ENCODE measurements around the gene IL34.
A peak's percentile ranks its signal among the peaks of the same experiment; 100 is the strongest.
"Not testable (repeated sequence)": the region's sequence is repeated elsewhere in the genome, so short reads cannot be mapped to it uniquely, and the experiment has no call there.

The IL34 gene

DNA sequence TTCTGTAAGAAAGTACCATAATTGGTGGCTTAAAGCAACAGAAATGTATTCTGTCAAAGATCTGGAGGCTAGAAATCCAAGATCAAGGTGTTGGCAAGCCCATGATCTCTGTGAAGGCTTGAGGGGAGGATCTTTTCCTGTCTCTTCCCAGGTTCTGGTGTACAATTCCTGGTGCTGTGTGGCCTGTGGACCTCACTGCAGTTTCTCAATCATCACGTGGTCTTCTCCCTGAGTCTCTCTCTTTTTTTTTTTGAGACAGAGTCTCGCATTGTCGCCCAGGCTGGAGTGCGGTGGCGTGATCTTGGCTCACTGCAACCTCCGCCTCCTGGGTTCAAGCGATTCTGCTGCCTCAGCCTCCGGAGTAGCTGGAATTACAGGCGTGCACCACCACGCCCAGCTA lies 12.7 kb upstream of the IL34 start:
- not testable (repeated sequence) for H3K27me3 ChIP-seq (replicated peaks in 2 of 5; ENCODE audit: control insufficient read depth in 4 of 5, insufficient read depth in 5 of 5, low read length in 4 of 5); H3K4me3 ChIP-seq (ENCODE audit: control insufficient read depth in 1 of 7, extremely low read depth in 1 of 7, insufficient read depth in 4 of 7, low read depth in 2 of 7, low read length in 6 of 7); H3K27ac ChIP-seq (ENCODE audit: insufficient read depth in 1 of 2, low read depth in 1 of 2, low read length in 2 of 2, poor library complexity in 1 of 2, severe bottlenecking in 2 of 2); H3K36me3 ChIP-seq (ENCODE audit: control insufficient read depth in 4 of 4, insufficient read depth in 4 of 4, low read length in 3 of 4); DNase-seq; H3K9me3 ChIP-seq (ENCODE audit: control extremely low read depth in 1 of 5, control insufficient read depth in 4 of 5, insufficient read depth in 2 of 5, low read depth in 1 of 5, low read length in 4 of 5); H3K4me1 ChIP-seq (ENCODE audit: control extremely low read depth in 1 of 4, control insufficient read depth in 4 of 4, insufficient read depth in 4 of 4, low read length in 3 of 4)
- CTCF ChIA-PET, result interaction anchor here (1.2 kb wide), 1 partner anchor 303 kb away, joined by 3 read pairs; no protein-coding TSS in a partner anchor
- WGBS (ENCODE audit: insufficient coverage), result 94% methylated on average over 5 of the region's 10 CpGs
- POLR2A ChIA-PET, result interaction anchor here (0.6 kb wide), 1 partner anchor 137 kb away, joined by 8 read pairs; no protein-coding TSS in a partner anchor

DNA sequence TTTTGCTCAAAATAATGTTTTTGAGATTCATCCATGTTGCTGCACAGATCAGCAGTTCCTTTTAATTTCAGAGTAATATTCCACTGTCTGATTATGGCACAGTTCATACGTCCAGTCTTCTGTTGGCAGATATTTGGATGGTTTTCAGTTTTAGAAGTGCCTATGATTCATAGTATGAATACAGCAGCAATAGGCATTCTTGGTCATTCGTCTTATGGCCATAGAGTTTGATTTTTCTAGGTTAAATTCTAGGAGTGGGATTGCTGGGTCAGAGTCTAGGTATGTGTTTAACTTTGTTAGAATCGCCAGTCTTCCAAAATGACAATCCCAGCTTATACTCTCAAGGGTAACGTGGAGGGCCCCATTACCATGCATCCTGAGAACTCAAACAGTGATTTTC lies 11.5 kb upstream of the IL34 start:
- H3K27ac ChIP-seq (ENCODE audit: insufficient read depth in 1 of 2, low read depth in 1 of 2, low read length in 2 of 2, poor library complexity in 1 of 2, severe bottlenecking in 2 of 2), result no peak overlapping the region
- POLR2A ChIA-PET, result no interaction called here
- no peaks in the 10 kb centered on the region for H3K27me3 ChIP-seq (replicated peaks in 2 of 5; ENCODE audit: control insufficient read depth in 4 of 5, insufficient read depth in 5 of 5, low read length in 4 of 5)
- peaks cover 0 to 4% (median 2%) of the 10 kb centered on the region in 5 experiments for H3K9me3 ChIP-seq (ENCODE audit: control extremely low read depth in 1 of 5, control insufficient read depth in 4 of 5, insufficient read depth in 2 of 5, low read depth in 1 of 5, low read length in 4 of 5)
- no peak for DNase-seq
- WGBS (ENCODE audit: insufficient coverage), result 100% methylated on average over 3 of the region's 4 CpGs
- no peaks in the 10 kb centered on the region for H3K4me1 ChIP-seq (ENCODE audit: control extremely low read depth in 1 of 4, control insufficient read depth in 4 of 4, insufficient read depth in 4 of 4, low read length in 3 of 4)
- no peak overlapping the region for H3K4me3 ChIP-seq (ENCODE audit: control insufficient read depth in 1 of 7, extremely low read depth in 1 of 7, insufficient read depth in 4 of 7, low read depth in 2 of 7, low read length in 6 of 7)
- CTCF ChIA-PET, result no interaction called here
- H3K36me3 ChIP-seq (ENCODE audit: control insufficient read depth in 4 of 4, insufficient read depth in 4 of 4, low read length in 3 of 4), result no peaks in the 10 kb centered on the region

DNA sequence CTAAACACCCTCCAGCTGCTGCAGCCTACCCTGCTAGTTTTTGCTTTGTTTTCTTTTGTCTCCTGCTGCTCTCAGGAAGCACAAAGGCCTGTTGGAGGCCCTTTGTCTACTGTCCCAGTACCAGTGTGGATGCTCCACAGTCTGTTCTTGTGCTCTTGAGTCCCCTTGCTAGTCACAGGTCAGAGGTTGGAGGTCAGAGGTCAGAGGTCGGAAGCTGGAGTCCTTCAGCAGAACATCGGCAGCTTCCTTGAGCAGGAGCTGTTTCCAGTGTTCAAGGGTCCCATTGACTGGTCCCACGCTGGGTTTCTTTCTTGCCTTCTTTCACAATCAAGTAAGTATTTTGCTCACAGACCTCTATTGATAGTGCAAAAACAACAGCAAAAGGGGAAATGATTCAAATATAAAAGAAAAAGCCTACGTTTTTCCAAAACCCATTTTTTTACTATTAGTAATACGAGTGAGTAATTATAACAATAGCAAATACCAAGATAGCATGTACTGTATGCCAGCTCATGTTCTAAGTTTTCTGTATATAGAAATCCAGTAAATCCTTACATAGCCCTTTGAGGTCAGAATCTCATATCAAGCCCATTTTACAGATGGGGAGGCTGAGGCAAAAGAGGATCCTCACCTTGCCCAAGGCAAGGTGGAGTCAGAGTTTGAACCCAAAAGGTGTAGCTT lies 10.9 kb upstream of the IL34 start:
- Histone ChIP-seq H3K27me3 (replicated peaks in 2 of 5; ENCODE audit: control insufficient read depth in 4 of 5, insufficient read depth in 5 of 5, low read length in 4 of 5) (no peaks in the 10 kb centered on the region), H3K9me3 (ENCODE audit: control extremely low read depth in 1 of 5, control insufficient read depth in 4 of 5, insufficient read depth in 2 of 5, low read depth in 1 of 5, low read length in 4 of 5) (peaks cover 0 to 4% (median 2%) of the 10 kb centered on the region in 5 experiments), H3K27ac (ENCODE audit: insufficient read depth in 1 of 2, low read depth in 1 of 2, low read length in 2 of 2, poor library complexity in 1 of 2, severe bottlenecking in 2 of 2) (no peak overlapping the region), H3K4me1 (ENCODE audit: control extremely low read depth in 1 of 4, control insufficient read depth in 4 of 4, insufficient read depth in 4 of 4, low read length in 3 of 4) (no peaks in the 10 kb centered on the region), H3K4me3 (ENCODE audit: control insufficient read depth in 1 of 7, extremely low read depth in 1 of 7, insufficient read depth in 4 of 7, low read depth in 2 of 7, low read length in 6 of 7) (no peak overlapping the region), H3K36me3 (ENCODE audit: control insufficient read depth in 4 of 4, insufficient read depth in 4 of 4, low read length in 3 of 4) (no peaks in the 10 kb centered on the region)
- 100% methylated on average over 1 of the region's 5 CpGs for WGBS (ENCODE audit: insufficient coverage)
- DNase-seq, result peak in 1 of 3 donors; percentile 10
- ChIA-PET POLR2A (interaction anchor here (0.7 kb wide), 1 partner anchor 55 kb away, joined by 5 read pairs; no protein-coding TSS in a partner anchor), CTCF (interaction anchor here (0.6 kb wide), 1 partner anchor 66 kb away, joined by 3 read pairs; no protein-coding TSS in a partner anchor)

DNA sequence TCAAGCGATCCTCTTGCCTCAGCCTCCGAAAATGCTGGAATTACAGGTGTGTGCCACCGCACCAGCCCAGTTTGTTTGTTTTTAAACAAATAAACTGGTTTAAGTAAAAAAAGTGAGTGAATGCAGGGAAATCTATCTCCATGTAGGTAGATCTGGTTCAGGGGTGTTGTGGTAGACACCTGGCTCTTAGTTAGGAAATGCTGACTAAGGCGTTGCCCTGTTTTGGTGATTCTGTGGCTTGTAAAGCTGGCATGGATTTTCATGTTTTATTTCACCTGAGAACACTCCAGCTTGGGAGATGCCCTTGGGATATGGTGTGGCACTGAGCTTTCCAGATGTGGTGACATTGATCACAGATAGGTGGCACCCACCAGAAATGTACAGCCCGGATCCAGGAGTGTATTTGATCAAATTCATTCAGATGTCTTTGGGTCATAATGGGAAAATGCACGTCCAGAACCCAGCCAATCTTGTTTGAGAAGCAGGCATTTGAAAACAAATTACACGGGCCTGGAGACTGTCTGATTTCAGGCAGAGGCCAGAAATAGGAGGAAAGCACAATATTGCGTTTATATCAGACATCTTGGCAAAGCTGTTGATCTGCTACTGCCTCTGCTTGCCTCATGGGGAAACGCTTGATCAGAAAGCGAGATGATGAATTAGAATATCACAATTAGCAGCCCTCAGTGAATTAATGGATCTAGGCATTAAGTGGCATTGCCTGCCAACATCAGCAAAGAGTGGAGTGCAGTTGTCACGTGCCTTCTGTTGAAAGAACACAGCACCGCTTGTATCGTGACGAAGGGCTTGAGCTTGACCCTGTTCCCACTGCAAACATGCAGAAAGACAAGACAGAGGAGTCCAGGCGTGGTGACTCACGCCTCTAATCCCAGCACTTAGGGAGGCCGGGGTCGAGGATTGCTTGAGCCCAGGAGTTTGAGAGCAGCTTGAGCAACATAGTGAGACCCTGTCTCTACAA lies 7.3 kb upstream of the IL34 start:
- WGBS (ENCODE audit: insufficient coverage), result 97% methylated on average over 17 of the region's 18 CpGs
- POLR2A ChIA-PET, result interaction anchor here (0.6 kb wide), 1 partner anchor 132 kb away, joined by 4 read pairs; no protein-coding TSS in a partner anchor
- no peaks in the 10 kb centered on the region for H3K9me3 ChIP-seq (ENCODE audit: control extremely low read depth in 1 of 5, control insufficient read depth in 4 of 5, insufficient read depth in 2 of 5, low read depth in 1 of 5, low read length in 4 of 5)
- H3K27me3 ChIP-seq (replicated peaks in 2 of 5; ENCODE audit: control insufficient read depth in 4 of 5, insufficient read depth in 5 of 5, low read length in 4 of 5), result no peaks in the 10 kb centered on the region
- H3K27ac ChIP-seq (ENCODE audit: insufficient read depth in 1 of 2, low read depth in 1 of 2, low read length in 2 of 2, poor library complexity in 1 of 2, severe bottlenecking in 2 of 2), result no peak overlapping the region
- no peak overlapping the region for H3K4me3 ChIP-seq (ENCODE audit: control insufficient read depth in 1 of 7, extremely low read depth in 1 of 7, insufficient read depth in 4 of 7, low read depth in 2 of 7, low read length in 6 of 7)
- DNase-seq, result no peak
- H3K4me1 ChIP-seq (ENCODE audit: control extremely low read depth in 1 of 4, control insufficient read depth in 4 of 4, insufficient read depth in 4 of 4, low read length in 3 of 4), result no peaks in the 10 kb centered on the region
- CTCF ChIA-PET, result no interaction called here
- H3K36me3 ChIP-seq (ENCODE audit: control insufficient read depth in 4 of 4, insufficient read depth in 4 of 4, low read length in 3 of 4), result no peaks in the 10 kb centered on the region

DNA sequence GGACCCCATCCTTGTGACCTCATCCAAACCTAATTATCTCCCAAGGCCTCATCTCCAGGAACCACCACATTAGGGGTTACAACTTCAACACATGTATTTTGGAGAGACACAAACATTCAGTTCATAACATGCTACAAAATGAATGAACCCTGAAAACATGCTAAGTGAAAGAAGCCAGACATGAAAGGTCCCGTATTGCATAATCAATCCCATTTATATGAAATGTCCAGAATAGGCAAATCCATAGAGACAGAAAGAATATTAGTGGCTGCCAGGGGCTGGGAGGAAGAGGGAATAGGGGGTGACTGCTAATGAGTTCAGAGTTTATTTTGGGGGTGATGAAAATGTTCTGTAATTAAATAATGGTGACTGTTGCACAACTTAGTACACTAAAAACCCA lies 3.7 kb upstream of the IL34 start:
- no peaks in the 10 kb centered on the region for H3K27me3 ChIP-seq (replicated peaks in 2 of 5; ENCODE audit: control insufficient read depth in 4 of 5, insufficient read depth in 5 of 5, low read length in 4 of 5)
- H3K4me1 ChIP-seq (ENCODE audit: control extremely low read depth in 1 of 4, control insufficient read depth in 4 of 4, insufficient read depth in 4 of 4, low read length in 3 of 4), result no peaks in the 10 kb centered on the region
- no peak overlapping the region for H3K27ac ChIP-seq (ENCODE audit: insufficient read depth in 1 of 2, low read depth in 1 of 2, low read length in 2 of 2, poor library complexity in 1 of 2, severe bottlenecking in 2 of 2)
- H3K9me3 ChIP-seq (ENCODE audit: control extremely low read depth in 1 of 5, control insufficient read depth in 4 of 5, insufficient read depth in 2 of 5, low read depth in 1 of 5, low read length in 4 of 5), result no peaks in the 10 kb centered on the region
- ChIA-PET POLR2A (no interaction called here), CTCF (no interaction called here)
- WGBS (ENCODE audit: insufficient coverage), result no CpG with 5 or more reads among the region's 1 CpG
- DNase-seq, result no peak
- no peak overlapping the region for H3K4me3 ChIP-seq (ENCODE audit: control insufficient read depth in 1 of 7, extremely low read depth in 1 of 7, insufficient read depth in 4 of 7, low read depth in 2 of 7, low read length in 6 of 7)
- H3K36me3 ChIP-seq (ENCODE audit: control insufficient read depth in 4 of 4, insufficient read depth in 4 of 4, low read length in 3 of 4), result no peaks in the 10 kb centered on the region

DNA sequence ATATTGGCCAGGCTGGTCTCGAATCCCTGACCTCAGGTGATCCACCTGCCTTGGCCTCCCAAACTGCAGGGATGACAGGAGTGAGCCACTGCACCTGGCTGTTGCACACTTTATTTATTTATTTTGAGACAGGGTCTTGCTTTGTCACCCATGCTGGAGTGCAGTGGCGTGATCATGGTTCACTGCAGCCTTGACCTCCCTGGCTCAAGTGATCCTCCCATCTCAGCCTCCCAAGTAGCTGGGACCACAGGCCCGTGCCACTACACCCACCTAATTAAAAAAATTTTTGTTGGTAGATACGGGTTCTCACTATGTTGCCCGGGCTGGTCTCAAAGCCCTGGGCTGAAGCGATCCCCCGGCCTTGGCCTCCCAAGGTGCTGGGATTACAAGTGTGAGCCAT lies 3.1 kb upstream of the IL34 start:
- H3K36me3 ChIP-seq (ENCODE audit: control insufficient read depth in 4 of 4, insufficient read depth in 4 of 4, low read length in 3 of 4); H3K4me1 ChIP-seq (ENCODE audit: control extremely low read depth in 1 of 4, control insufficient read depth in 4 of 4, insufficient read depth in 4 of 4, low read length in 3 of 4); CTCF ChIA-PET; POLR2A ChIA-PET; H3K4me3 ChIP-seq (ENCODE audit: control insufficient read depth in 1 of 7, extremely low read depth in 1 of 7, insufficient read depth in 4 of 7, low read depth in 2 of 7, low read length in 6 of 7); H3K9me3 ChIP-seq (ENCODE audit: control extremely low read depth in 1 of 5, control insufficient read depth in 4 of 5, insufficient read depth in 2 of 5, low read depth in 1 of 5, low read length in 4 of 5); H3K27me3 ChIP-seq (replicated peaks in 2 of 5; ENCODE audit: control insufficient read depth in 4 of 5, insufficient read depth in 5 of 5, low read length in 4 of 5); H3K27ac ChIP-seq (ENCODE audit: insufficient read depth in 1 of 2, low read depth in 1 of 2, low read length in 2 of 2, poor library complexity in 1 of 2, severe bottlenecking in 2 of 2); DNase-seq: not testable (repeated sequence)
- 94% methylated on average over 2 of the region's 7 CpGs for WGBS (ENCODE audit: insufficient coverage)

All from common myeloid progenitor, CD34-positive (primary cell).